ENCODE data around the gene SDF4. TPM values are rescaled to one million over a fixed set of nuclear protein-coding genes. Genes with fewer than 3 reads are reported as not detected.

The SDF4 gene
- total RNA-seq, 1 experiment from 2014 or later: 254 TPM

DNA sequence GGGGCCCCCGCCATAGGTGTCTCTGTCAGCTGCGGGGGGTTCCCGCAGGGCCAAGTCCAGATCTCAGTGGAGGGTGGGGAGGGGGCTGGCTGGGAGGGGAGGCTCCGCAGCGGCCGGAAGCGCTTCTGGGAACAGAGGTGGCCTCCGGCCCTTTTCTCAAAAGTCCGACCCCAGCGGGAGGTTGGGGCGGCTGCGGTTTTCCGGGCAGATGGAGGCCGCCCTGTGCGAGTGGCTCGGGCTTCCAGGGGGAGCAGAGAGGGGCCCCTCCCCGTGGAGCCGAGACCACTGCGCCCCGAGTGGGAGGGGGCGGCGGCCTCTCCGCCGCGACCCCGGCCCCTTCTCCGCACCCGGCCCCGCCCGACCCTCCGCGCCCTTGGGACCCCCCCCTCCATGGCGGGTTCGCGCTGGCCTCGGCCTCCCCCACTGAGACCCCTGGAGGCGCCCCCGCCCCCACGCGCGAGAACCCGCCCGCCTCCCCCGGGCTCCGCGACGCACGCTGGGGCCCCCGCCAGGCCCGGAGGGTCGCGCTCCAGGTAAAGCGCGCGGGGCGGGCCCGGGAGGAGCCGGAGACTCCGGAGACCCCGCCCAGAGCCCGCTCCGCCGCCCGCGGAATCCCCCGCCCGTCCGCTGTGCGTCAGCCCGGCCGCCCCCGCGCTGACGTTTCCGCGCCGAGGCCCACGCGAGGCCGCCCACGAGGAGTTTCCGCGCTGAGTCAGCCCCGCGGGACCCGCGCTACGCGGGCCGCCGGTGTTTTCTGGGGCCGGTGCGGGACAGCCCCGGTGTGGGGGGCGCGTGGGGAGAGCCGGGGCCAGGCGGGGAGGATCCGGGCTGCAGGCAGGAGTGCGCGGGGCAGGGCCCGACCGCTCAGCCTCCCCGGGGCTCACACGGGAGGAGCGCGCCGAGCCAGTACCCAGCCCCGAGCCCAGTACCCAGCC lies 30.7 kb downstream of the SDF4 start:
- CTCF ChIA-PET: no interaction called here

GRCh38 chr1:1199961-1200875 lies 31.6 kb downstream of the SDF4 start:
- H3F3A ChIP-seq (ENCODE audit: low read length, unreplicated experiment): no peaks in the 10 kb centered on the region
- ATAC-seq (no peak), DNase-seq (no peak)
- no peak overlapping the region for H2AFZ ChIP-seq (ENCODE audit: low read length)
- H3K79me2 ChIP-seq (ENCODE audit: low read length): peaks cover 3% of the 10 kb centered on the region
- H3K9ac ChIP-seq (ENCODE audit: low read length): no peak overlapping the region
- H4K20me1 ChIP-seq (ENCODE audit: low read length): no peaks in the 10 kb centered on the region
- no peaks in the 10 kb centered on the region for H3K9me2 ChIP-seq (replicated peaks; ENCODE audit: low read length)
- H3K27me3 ChIP-seq (ENCODE audit: low read length): no peaks in the 10 kb centered on the region
- ChIA-PET POLR2A (ENCODE audit: unreplicated experiment) (interaction anchor here (0.6 kb wide), 1 partner anchor 13 kb away, joined by 3 read pairs; no protein-coding TSS in a partner anchor), CTCF (no interaction called here)
- intact Hi-C loops (cut with micrococcal nuclease): no loop called here
- H3K4me3 ChIP-seq (ENCODE audit: low read length): peak overlapping the region; percentile 71; the same call in 1 of the 2 replicates
- H3K4me1 ChIP-seq (ENCODE audit: insufficient read depth, low read length): peaks cover 2% of the 10 kb centered on the region; the same call in 1 of the 2 replicates
- no peaks in the 10 kb centered on the region for H3K36me3 ChIP-seq (ENCODE audit: low read depth, low read length)
- BruUV-seq (replicated peaks): no TSS peak
- H3K4me2 ChIP-seq (ENCODE audit: low read length): peak overlapping the region; percentile 94
- H3K9me3 ChIP-seq (ENCODE audit: low read length): no peaks in the 10 kb centered on the region
- H3K27ac ChIP-seq (ENCODE audit: low read length): no peak overlapping the region
- TF ChIP-seq EZH2phosphoT487 (IDR thresholded peaks at IDR 0.05; ENCODE audit: borderline replicate concordance, low read length) (no peak), EZH2 (IDR thresholded peaks at IDR 0.05; ENCODE audit: low read length, unreplicated experiment) (no peak)
- TF ChIP-seq, protein P1, sequence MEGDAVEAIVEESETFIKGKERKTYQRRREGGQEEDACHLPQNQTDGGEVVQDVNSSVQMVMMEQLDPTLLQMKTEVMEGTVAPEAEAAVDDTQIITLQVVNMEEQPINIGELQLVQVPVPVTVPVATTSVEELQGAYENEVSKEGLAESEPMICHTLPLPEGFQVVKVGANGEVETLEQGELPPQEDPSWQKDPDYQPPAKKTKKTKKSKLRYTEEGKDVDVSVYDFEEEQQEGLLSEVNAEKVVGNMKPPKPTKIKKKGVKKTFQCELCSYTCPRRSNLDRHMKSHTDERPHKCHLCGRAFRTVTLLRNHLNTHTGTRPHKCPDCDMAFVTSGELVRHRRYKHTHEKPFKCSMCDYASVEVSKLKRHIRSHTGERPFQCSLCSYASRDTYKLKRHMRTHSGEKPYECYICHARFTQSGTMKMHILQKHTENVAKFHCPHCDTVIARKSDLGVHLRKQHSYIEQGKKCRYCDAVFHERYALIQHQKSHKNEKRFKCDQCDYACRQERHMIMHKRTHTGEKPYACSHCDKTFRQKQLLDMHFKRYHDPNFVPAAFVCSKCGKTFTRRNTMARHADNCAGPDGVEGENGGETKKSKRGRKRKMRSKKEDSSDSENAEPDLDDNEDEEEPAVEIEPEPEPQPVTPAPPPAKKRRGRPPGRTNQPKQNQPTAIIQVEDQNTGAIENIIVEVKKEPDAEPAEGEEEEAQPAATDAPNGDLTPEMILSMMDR (conservative IDR thresholded peaks at IDR 0.05; ENCODE audit: low read depth, low read length): no peak

More for the DNA sequence above, 30.7 kb downstream of the SDF4 start:
- Histone ChIP-seq H3K9me3 (ENCODE audit: low read length) (no peaks in the 10 kb centered on the region), H3F3A (ENCODE audit: low read length, unreplicated experiment) (no peaks in the 10 kb centered on the region), H3K4me1 (ENCODE audit: insufficient read depth, low read length) (peaks cover 11% of the 10 kb centered on the region; the same call in 1 of the 2 replicates), H3K27me3 (ENCODE audit: low read length) (no peaks in the 10 kb centered on the region), H4K20me1 (ENCODE audit: low read length) (no peaks in the 10 kb centered on the region), H3K79me2 (ENCODE audit: low read length) (peaks cover 12% of the 10 kb centered on the region), H3K4me2 (ENCODE audit: low read length) (peak overlapping the region; percentile 94), H3K9ac (ENCODE audit: low read length) (peak overlapping the region; percentile 45; the same call in 1 of the 2 replicates), H3K27ac (ENCODE audit: low read length) (no peak overlapping the region), H3K9me2 (replicated peaks; ENCODE audit: low read length) (no peaks in the 10 kb centered on the region), H3K4me3 (ENCODE audit: low read length) (peak overlapping the region; percentile 71), H2AFZ (ENCODE audit: low read length) (peak overlapping the region; percentile 86), H3K36me3 (ENCODE audit: low read depth, low read length) (no peaks in the 10 kb centered on the region)
- POLR2A ChIA-PET (ENCODE audit: unreplicated experiment): interaction anchor here (0.6 kb wide), 1 partner anchor 14 kb away, joined by 3 read pairs; no protein-coding TSS in a partner anchor
- TF ChIP-seq EZH2phosphoT487 (IDR thresholded peaks at IDR 0.05; ENCODE audit: borderline replicate concordance, low read length) (no peak), EZH2 (IDR thresholded peaks at IDR 0.05; ENCODE audit: low read length, unreplicated experiment) (no peak)
- TF ChIP-seq, protein P1 (conservative IDR thresholded peaks at IDR 0.05; ENCODE audit: low read depth, low read length): no peak
- peak; percentile 48 for DNase-seq
- intact Hi-C loops (cut with micrococcal nuclease): no loop called here
- peak; percentile 57 for ATAC-seq
- no TSS peak for BruUV-seq (replicated peaks)

Data from PC-3 (cell line).